H1 (cell line): ENCODE measurements around the gene WASL. TPM values are rescaled to one million over a fixed set of nuclear protein-coding genes. Genes with fewer than 3 reads are reported as not detected.

ENCODE experiments used
- CTCF ChIA-PET: fragments of 300-600 bp; sonication (Branson Sonifier 250); formaldehyde crosslinking; loops from one replicate; lab custom pipeline; 2021; ENCODE audit not compliant: partially characterized antibody; lab: Charles Lee
- POLR2A ChIA-PET: fragments of 300-600 bp; sonication (Branson Sonifier 250); formaldehyde crosslinking; loops from one replicate; lab custom pipeline; 2021; ENCODE audit warnings: inconsistent platforms; ENCODE audit not compliant: partially characterized antibody; lab: Charles Lee
- DNase-seq, 2 experiments: peaks; one replicate each; pipeline versions ENCODE4 v3.0.0 to v3.0.0-alpha.2; 2010 to 2022; ENCODE audit warnings: low spot score in 2 of 2, low read depth in 1 of 2, mixed read lengths in 1 of 2
- FAIRE-seq: peaks from 2 replicates; lab custom pipeline; 2011; peaks lifted over from hg19 to GRCh38; lab: Jason Lieb, UNC
- H2AFZ ChIP-seq: 2 replicates; pipeline ENCODE4 v1.8.1; 2012; ENCODE audit warnings: low read length, inconsistent platforms
- H2AK5ac ChIP-seq: 2 replicates; pipeline ENCODE4 v1.6.1; 2013; ENCODE audit warnings: low read depth, low read length
- H2BK120ac ChIP-seq: replicated peaks from 2 replicates; pipeline ENCODE3; 2013; ENCODE audit warnings: low read depth, low read length, inconsistent platforms
- H2BK12ac ChIP-seq: 2 replicates; pipeline ENCODE4 v1.6.1; 2013; ENCODE audit warnings: low read depth, low read length
- H2BK15ac ChIP-seq: 2 replicates; pipeline ENCODE4 v1.6.1; 2013; ENCODE audit warnings: low read length
- H2BK20ac ChIP-seq: 2 replicates; pipeline ENCODE4 v1.6.1; 2013; ENCODE audit warnings: low read length
- H2BK5ac ChIP-seq: 2 replicates; pipeline ENCODE4 v1.6.1; 2013; ENCODE audit warnings: low read depth, low read length
- H3K14ac ChIP-seq: 2 replicates; pipeline ENCODE4 v1.6.1; 2013; ENCODE audit warnings: inconsistent platforms; ENCODE audit not compliant: insufficient read length
- H3K18ac ChIP-seq: 2 replicates; pipeline ENCODE4 v1.6.1; 2013; ENCODE audit warnings: low read length; ENCODE audit errors: extremely low read depth
- H3K23ac ChIP-seq: 2 replicates; pipeline ENCODE4 v1.6.1; 2013; ENCODE audit warnings: inconsistent platforms; ENCODE audit not compliant: insufficient read length
- H3K23me2 ChIP-seq: 2 replicates; pipeline ENCODE4 v1.6.1; 2013; ENCODE audit warnings: low read depth, low read length
- H3K27ac ChIP-seq: 2 replicates; pipeline ENCODE4 v1.6.1; 2011; ENCODE audit warnings: low read depth, low read length, inconsistent platforms
- H3K27me3 ChIP-seq, 4 experiments: replicated peaks in 1 of 4; 1 replicate in 1 of 4; 2 replicates in 3 of 4; pipeline versions ENCODE4 v1.6.1 to v1.8.1; 2011 to 2013; ENCODE audit warnings: low read length in 3 of 4, mild to moderate bottlenecking in 3 of 4, inconsistent platforms in 2 of 4, mixed read lengths in 2 of 4, moderate library complexity in 1 of 4; ENCODE audit not compliant: control insufficient read depth in 3 of 4, insufficient read depth in 3 of 4; ENCODE audit errors: extremely low read depth in 1 of 4
- H3K36me3 ChIP-seq, 4 experiments: 2 replicates each; pipeline versions ENCODE4 v1.6.1 to v1.8.1; 2011 to 2013; ENCODE audit warnings: mild to moderate bottlenecking in 4 of 4, low read length in 3 of 4, moderate library complexity in 2 of 4, control low read depth in 1 of 4, inconsistent platforms in 1 of 4; ENCODE audit not compliant: insufficient read depth in 4 of 4, control insufficient read depth in 2 of 4
- H3K4ac ChIP-seq: replicated peaks from 2 replicates; pipeline ENCODE3; 2013; ENCODE audit warnings: low read length, low read depth, mixed read lengths, inconsistent platforms; ENCODE audit not compliant: insufficient read length
- H3K4me1 ChIP-seq, 4 experiments: replicated peaks in 1 of 4; 1 replicate in 1 of 4; 2 replicates in 3 of 4; pipeline versions ENCODE4 v1.6.1 to v1.8.1; 2011 to 2013; ENCODE audit warnings: low read length in 3 of 4, inconsistent platforms in 2 of 4, mixed read lengths in 1 of 4; ENCODE audit not compliant: insufficient read depth in 4 of 4, control insufficient read depth in 3 of 4
- H3K4me2 ChIP-seq, 2 experiments: 2 replicates each; pipeline versions ENCODE4 v1.6.1 to v1.8.1; 2011 to 2013; ENCODE audit warnings: low read depth in 2 of 2, low read length in 2 of 2, control low read depth in 1 of 2, inconsistent platforms in 1 of 2, mild to moderate bottlenecking in 1 of 2; ENCODE audit not compliant: insufficient read depth in 1 of 2
- H3K4me3 ChIP-seq, 4 experiments: fragments of 200-600, 300-600 bp in 1 of 4; sonication (generic), shearing (Covaris generic), sonication (Bioruptor Twin) in 1 of 4; 2 replicates each; pipeline versions ENCODE4 v1.5.1 to v1.8.1; 2011 to 2016; ENCODE audit warnings: low read length in 4 of 4, low read depth in 3 of 4, control low read depth in 2 of 4, inconsistent platforms in 2 of 4, mild to moderate bottlenecking in 2 of 4, mixed read lengths in 1 of 4, moderate library complexity in 1 of 4; ENCODE audit not compliant: insufficient read depth in 2 of 4; ENCODE audit errors: extremely low read depth in 1 of 4
- H3K56ac ChIP-seq: replicated peaks from 2 replicates; pipeline ENCODE3; 2013; ENCODE audit warnings: low read depth, mild to moderate bottlenecking, mixed read lengths, low read length, inconsistent platforms; ENCODE audit not compliant: insufficient read length
- H3K79me1 ChIP-seq: 2 replicates; pipeline ENCODE4 v1.6.1; 2013; ENCODE audit warnings: low read depth, low read length, control low read depth
- H3K79me2 ChIP-seq, 2 experiments: 2 replicates each; pipeline versions ENCODE4 v1.6.1 to v1.8.1; 2012 to 2013; ENCODE audit warnings: low read length in 2 of 2, mild to moderate bottlenecking in 2 of 2, inconsistent platforms in 1 of 2; ENCODE audit not compliant: insufficient read depth in 2 of 2, control insufficient read depth in 1 of 2
- H3K9ac ChIP-seq, 4 experiments: replicated peaks in 1 of 4; 1 replicate in 1 of 4; 2 replicates in 3 of 4; pipeline versions ENCODE4 v1.6.1 to v1.8.1; 2011 to 2013; ENCODE audit warnings: low read depth in 3 of 4, low read length in 3 of 4, control low read depth in 2 of 4, mild to moderate bottlenecking in 2 of 4, moderate library complexity in 2 of 4, inconsistent platforms in 1 of 4; ENCODE audit errors: extremely low read depth in 1 of 4
- H3K9me3 ChIP-seq, 2 experiments: 2 replicates each; pipeline versions ENCODE4 v1.6.1 to v1.8.1; 2012 to 2013; ENCODE audit warnings: mild to moderate bottlenecking in 2 of 2, moderate library complexity in 2 of 2, control low read depth in 1 of 2, inconsistent platforms in 1 of 2, low read depth in 1 of 2, low read length in 1 of 2, mixed read lengths in 1 of 2; ENCODE audit not compliant: insufficient read depth in 2 of 2
- H4K20me1 ChIP-seq, 2 experiments: replicated peaks in 1 of 2; 2 replicates each; pipeline versions ENCODE3 to v1.8.1; 2011 to 2013; ENCODE audit warnings: inconsistent platforms in 2 of 2, low read length in 2 of 2, mild to moderate bottlenecking in 1 of 2; ENCODE audit not compliant: insufficient read depth in 2 of 2, control insufficient read depth in 1 of 2
- H4K5ac ChIP-seq: 2 replicates; pipeline ENCODE4 v1.6.1; 2013; ENCODE audit warnings: low read length, low read depth, mixed read lengths, inconsistent platforms; ENCODE audit not compliant: insufficient read length
- H4K8ac ChIP-seq: 2 replicates; pipeline ENCODE4 v1.8.0; 2013; ENCODE audit warnings: mild to moderate bottlenecking, moderate library complexity, low read length, inconsistent platforms; ENCODE audit not compliant: insufficient read depth; ENCODE audit errors: extremely low read depth
- H4K91ac ChIP-seq: replicated peaks from 2 replicates; pipeline ENCODE3; 2013; ENCODE audit warnings: low read length, mixed read lengths, inconsistent platforms; ENCODE audit not compliant: insufficient read length
- EP300 ChIP-seq, 2 experiments: IDR thresholded peaks; 1 replicate in 1 of 2; 2 replicates in 1 of 2; pipeline ENCODE4 v1.6.1; 2011 to 2012; ENCODE audit warnings: low read depth in 2 of 2, low read length in 2 of 2, mild to moderate bottlenecking in 2 of 2, borderline replicate concordance in 1 of 2, inconsistent platforms in 1 of 2, moderate library complexity in 1 of 2
- KDM4A ChIP-seq: IDR thresholded peaks from one replicate; pipeline ENCODE4 v1.7.1; 2012; ENCODE audit warnings: low read depth, mild to moderate bottlenecking, moderate library complexity, low read length, inconsistent platforms; ENCODE audit not compliant: severe bottlenecking
- RFX5 ChIP-seq: IDR thresholded peaks from 2 replicates; pipeline ENCODE4 v1.6.1; 2011; ENCODE audit warnings: low read depth, low read length, improper control_type of control experiment, borderline replicate concordance
- TCF12 ChIP-seq: IDR thresholded peaks from 2 replicates; pipeline ENCODE4 v1.6.1; 2011; ENCODE audit warnings: low read depth, mild to moderate bottlenecking, low read length
- WGBS, 2 experiments: shearing (Covaris generic) in 1 of 2; methylation state at CpG; one replicate each; pipeline versions ENCODE4 v1.1.6 to v1.1.7; 2013 to 2015; ENCODE audit warnings: low lambda C conversion rate in 2 of 2, mixed read lengths in 2 of 2, inconsistent platforms in 1 of 2, low coverage in 1 of 2, missing lambda C conversion rate in 1 of 2; ENCODE audit not compliant: insufficient replicate concordance in 2 of 2, insufficient coverage in 1 of 2, insufficient read length in 1 of 2; ENCODE audit errors: extremely low coverage in 1 of 2, missing lambda C conversion rate in 1 of 2; 5-methylcytosine and 5-hydroxymethylcytosine counted together
- polyA plus RNA-seq, 7 experiments: library from polyadenylated mRNA; depleted of rRNA in 3 of 7; stranded (reverse) in 5 of 7; unstranded in 2 of 7; fragments of >200 nt in 5 of 7; fragments of 200-250 nt in 2 of 7; gene quantifications; 1 replicate in 5 of 7; 2 replicates in 1 of 7; 4 replicates in 1 of 7; pipeline versions ENCODE4 v1.2.1 to v1.2.3, GENCODE V29; 2011 to 2013; ENCODE audit warnings: missing spikeins in 2 of 7, mixed read lengths in 2 of 7
- total RNA-seq: library from RNA; stranded (reverse); fragmentation: NEBNext Ultra II Directional; extraction: Animal tissue kit (Norgen Biotek cat#: 25700); gene quantifications from 2 replicates; pipeline ENCODE4 v1.2.1, GENCODE V29; 2021

The WASL gene
- total and polyA plus RNA-seq, 2 of the 8 experiments (the other 6 are each of a cell fraction or from before 2014, with no cell fraction given): 7.7 to 38.9 TPM

GRCh38 chr7:123717689-123718088 is 31.1 kb downstream of the WASL start:
- Histone ChIP-seq H3K4me2 (no peak overlapping the region), H3K14ac (no peak overlapping the region), H3K9ac (no peak overlapping the region), H2AK5ac (no peak overlapping the region), H3K27me3 (no peaks in the 10 kb centered on the region), H3K4me3 (no peak overlapping the region), H2BK5ac (no peak overlapping the region), H3K27ac (no peak overlapping the region), H3K23ac (no peak overlapping the region), H2BK12ac (no peak overlapping the region), H3K18ac (no peak overlapping the region), H4K8ac (no peak overlapping the region), H3K56ac (no peak overlapping the region), H3K36me3 (peaks cover 0 to 6% (median 0%) of the 10 kb centered on the region in 4 experiments; a peak in 1 of 8 replicates), H2BK20ac (no peak overlapping the region), H2BK120ac (no peak overlapping the region), H4K91ac (no peak overlapping the region), H3K23me2 (no peaks in the 10 kb centered on the region; the same call in 1 of the 2 replicates), H3K79me2 (peaks cover 3 to 98% of the 10 kb centered on the region in 2 experiments; a peak in 3 of 4 replicates), H3K4ac (no peak overlapping the region), H3K79me1 (peaks cover 2% of the 10 kb centered on the region), H2AFZ (no peak overlapping the region), H3K9me3 (no peaks in the 10 kb centered on the region; a peak in 1 of 4 replicates), H4K5ac (no peak overlapping the region), H3K4me1 (peaks cover 0 to 3% (median 2%) of the 10 kb centered on the region in 4 experiments; a peak in 2 of 7 replicates), H4K20me1 (peaks cover under 1 to 2% of the 10 kb centered on the region in 2 experiments), H2BK15ac (no peak overlapping the region)
- DNase-seq: no peak
- POLR2A ChIA-PET: interaction anchor here (3.5 kb wide), 1 partner anchor 31 kb away, joined by 19 read pairs; the partner anchor contains the start of gene WASL
- TF ChIP-seq EP300 (IDR thresholded peaks at IDR 0.05; ENCODE audit: borderline replicate concordance in 1 of 2, low read depth in 2 of 2, low read length in 2 of 2) (no peak), RFX5 (no peak), TCF12 (no peak), KDM4A (no peak)
- CTCF ChIA-PET: interaction anchor here (0.7 to 4.4 kb wide), 21 partner anchors 11 to 157 kb away, joined by 3 to 14 read pairs (median 4); partner anchors contain the start of gene WASL
- FAIRE-seq: no peak
- 95% methylated on average over 3 of the region's 3 CpGs; no CpG with 5 or more reads in 1 of the 2 experiments for WGBS, 2 experiments
